ENCODE data around the gene FLAD1.
A peak's percentile ranks its signal among the peaks of the same experiment; 100 is the strongest.

FLAD1 gene

DNA sequence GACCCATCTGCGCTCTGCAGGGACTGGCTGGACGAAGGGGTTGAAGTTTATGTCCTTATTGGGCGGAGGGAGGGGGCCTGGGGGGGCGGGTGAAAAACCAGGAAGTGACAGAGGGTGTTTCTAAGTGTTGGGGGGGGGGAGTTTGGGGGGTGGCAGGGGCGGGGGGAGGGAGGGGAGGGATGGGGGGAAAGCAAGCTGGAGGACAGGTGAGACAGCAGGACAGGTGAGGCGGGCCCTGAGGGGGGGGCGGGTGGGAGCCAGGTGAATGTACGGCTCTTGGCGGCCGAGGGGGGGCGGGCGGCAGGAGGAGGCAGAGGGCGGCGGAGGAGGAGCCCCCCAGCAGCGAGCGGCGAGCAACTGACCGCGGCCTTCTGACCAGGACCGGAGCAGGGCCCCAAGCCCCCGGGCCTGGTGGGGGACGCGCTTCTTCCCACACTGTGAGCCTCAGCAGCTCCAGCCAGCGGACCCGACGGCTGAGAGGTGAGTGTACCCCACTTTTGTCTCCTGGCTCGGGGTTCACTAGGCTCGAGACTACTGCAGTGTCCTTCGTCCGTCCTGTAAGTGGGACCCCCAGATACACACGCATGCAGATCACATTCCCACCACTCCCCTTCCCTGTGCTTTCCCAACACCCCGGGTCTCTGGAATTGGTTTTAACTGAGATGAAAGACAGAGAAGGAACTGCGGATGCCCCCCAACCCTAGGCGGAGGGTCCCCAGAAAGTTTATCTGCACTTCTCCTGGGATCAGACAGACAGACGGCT lies 19.5 kb downstream of the FLAD1 start, which contains the start of gene ZBTB7B (continued):
- no peak for TF ChIP-seq ZNF560 (tag by site-specific recombination; IDR thresholded peaks at IDR 0.05; ENCODE audit: borderline replicate concordance)
- no peak for TF ChIP-seq ZFHX2 (tag by site-specific recombination; conservative IDR thresholded peaks at IDR 0.05)
- no peak for TF ChIP-seq ZNF785 (tag by site-specific recombination; IDR thresholded peaks at IDR 0.05)
- no peak for TF ChIP-seq ZNF621 (tag by site-specific recombination; IDR thresholded peaks at IDR 0.05)
- TF ChIP-seq ZNF514 (tag by site-specific recombination; IDR thresholded peaks at IDR 0.05), result no peak
- TF ChIP-seq ZBTB8A (tag by site-specific recombination; IDR thresholded peaks at IDR 0.05), result no peak
- no peak for TF ChIP-seq ZNF571 (tag by site-specific recombination; IDR thresholded peaks at IDR 0.05)
- TF ChIP-seq, protein P1, sequence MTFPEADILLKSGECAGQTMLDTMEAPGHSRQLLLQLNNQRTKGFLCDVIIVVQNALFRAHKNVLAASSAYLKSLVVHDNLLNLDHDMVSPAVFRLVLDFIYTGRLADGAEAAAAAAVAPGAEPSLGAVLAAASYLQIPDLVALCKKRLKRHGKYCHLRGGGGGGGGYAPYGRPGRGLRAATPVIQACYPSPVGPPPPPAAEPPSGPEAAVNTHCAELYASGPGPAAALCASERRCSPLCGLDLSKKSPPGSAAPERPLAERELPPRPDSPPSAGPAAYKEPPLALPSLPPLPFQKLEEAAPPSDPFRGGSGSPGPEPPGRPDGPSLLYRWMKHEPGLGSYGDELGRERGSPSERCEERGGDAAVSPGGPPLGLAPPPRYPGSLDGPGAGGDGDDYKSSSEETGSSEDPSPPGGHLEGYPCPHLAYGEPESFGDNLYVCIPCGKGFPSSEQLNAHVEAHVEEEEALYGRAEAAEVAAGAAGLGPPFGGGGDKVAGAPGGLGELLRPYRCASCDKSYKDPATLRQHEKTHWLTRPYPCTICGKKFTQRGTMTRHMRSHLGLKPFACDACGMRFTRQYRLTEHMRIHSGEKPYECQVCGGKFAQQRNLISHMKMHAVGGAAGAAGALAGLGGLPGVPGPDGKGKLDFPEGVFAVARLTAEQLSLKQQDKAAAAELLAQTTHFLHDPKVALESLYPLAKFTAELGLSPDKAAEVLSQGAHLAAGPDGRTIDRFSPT (tag by site-specific recombination; IDR thresholded peaks at IDR 0.05), result no peak
- TF ChIP-seq YY2 (tag by site-specific recombination; IDR thresholded peaks at IDR 0.05), result no peak
- TF ChIP-seq BCL11B (tag by site-specific recombination; IDR thresholded peaks at IDR 0.05; ENCODE audit: low read depth), result peak; percentile 64; the same call in 1 of the 2 replicates
- no peak for TF ChIP-seq ZFP37 (tag by site-specific recombination; IDR thresholded peaks at IDR 0.05)
- TF ChIP-seq ZBTB17 (tag by site-specific recombination; IDR thresholded peaks at IDR 0.05), result no peak
- TF ChIP-seq SCRT2 (tag by site-specific recombination; IDR thresholded peaks at IDR 0.05), result no peak
- TF ChIP-seq ZNF658 (tag by site-specific recombination; IDR thresholded peaks at IDR 0.05), result no peak
- no peak for TF ChIP-seq ZNF350 (tag by site-specific recombination; IDR thresholded peaks at IDR 0.05)
- no peak for TF ChIP-seq ZNF416 (tag by site-specific recombination; IDR thresholded peaks at IDR 0.05)
- TF ChIP-seq ZNF169 (tag by site-specific recombination; IDR thresholded peaks at IDR 0.05), result no peak
- TF ChIP-seq, protein P2, sequence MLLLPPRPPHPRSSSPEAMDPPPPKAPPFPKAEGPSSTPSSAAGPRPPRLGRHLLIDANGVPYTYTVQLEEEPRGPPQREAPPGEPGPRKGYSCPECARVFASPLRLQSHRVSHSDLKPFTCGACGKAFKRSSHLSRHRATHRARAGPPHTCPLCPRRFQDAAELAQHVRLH (tag by site-specific recombination; IDR thresholded peaks at IDR 0.05), result no peak
- no peak for TF ChIP-seq ZNF426 (tag by site-specific recombination; IDR thresholded peaks at IDR 0.05)
- TF ChIP-seq ZBTB7A (tag by site-specific recombination; IDR thresholded peaks at IDR 0.05; ENCODE audit: low read depth), result peak; percentile 43; the same call in 1 of the 2 replicates
- no peak for TF ChIP-seq ZNF670 (tag by site-specific recombination; IDR thresholded peaks at IDR 0.05; ENCODE audit: low read depth)
- no peak for TF ChIP-seq ZNF555 (tag by site-specific recombination; conservative IDR thresholded peaks at IDR 0.05)
- TF ChIP-seq, protein P3, sequence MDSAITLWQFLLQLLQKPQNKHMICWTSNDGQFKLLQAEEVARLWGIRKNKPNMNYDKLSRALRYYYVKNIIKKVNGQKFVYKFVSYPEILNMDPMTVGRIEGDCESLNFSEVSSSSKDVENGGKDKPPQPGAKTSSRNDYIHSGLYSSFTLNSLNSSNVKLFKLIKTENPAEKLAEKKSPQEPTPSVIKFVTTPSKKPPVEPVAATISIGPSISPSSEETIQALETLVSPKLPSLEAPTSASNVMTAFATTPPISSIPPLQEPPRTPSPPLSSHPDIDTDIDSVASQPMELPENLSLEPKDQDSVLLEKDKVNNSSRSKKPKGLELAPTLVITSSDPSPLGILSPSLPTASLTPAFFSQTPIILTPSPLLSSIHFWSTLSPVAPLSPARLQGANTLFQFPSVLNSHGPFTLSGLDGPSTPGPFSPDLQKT (IDR thresholded peaks at IDR 0.05; ENCODE audit: borderline replicate concordance, low read depth, low read length), result no peak
- TF ChIP-seq REPIN1 (tag by site-specific recombination; IDR thresholded peaks at IDR 0.05; ENCODE audit: low read depth), result no peak
- no peak for TF ChIP-seq ZNF223 (tag by site-specific recombination; IDR thresholded peaks at IDR 0.05)
- TF ChIP-seq ZNF747 (tag by site-specific recombination; IDR thresholded peaks at IDR 0.05), result no peak
- TF ChIP-seq, protein P4, sequence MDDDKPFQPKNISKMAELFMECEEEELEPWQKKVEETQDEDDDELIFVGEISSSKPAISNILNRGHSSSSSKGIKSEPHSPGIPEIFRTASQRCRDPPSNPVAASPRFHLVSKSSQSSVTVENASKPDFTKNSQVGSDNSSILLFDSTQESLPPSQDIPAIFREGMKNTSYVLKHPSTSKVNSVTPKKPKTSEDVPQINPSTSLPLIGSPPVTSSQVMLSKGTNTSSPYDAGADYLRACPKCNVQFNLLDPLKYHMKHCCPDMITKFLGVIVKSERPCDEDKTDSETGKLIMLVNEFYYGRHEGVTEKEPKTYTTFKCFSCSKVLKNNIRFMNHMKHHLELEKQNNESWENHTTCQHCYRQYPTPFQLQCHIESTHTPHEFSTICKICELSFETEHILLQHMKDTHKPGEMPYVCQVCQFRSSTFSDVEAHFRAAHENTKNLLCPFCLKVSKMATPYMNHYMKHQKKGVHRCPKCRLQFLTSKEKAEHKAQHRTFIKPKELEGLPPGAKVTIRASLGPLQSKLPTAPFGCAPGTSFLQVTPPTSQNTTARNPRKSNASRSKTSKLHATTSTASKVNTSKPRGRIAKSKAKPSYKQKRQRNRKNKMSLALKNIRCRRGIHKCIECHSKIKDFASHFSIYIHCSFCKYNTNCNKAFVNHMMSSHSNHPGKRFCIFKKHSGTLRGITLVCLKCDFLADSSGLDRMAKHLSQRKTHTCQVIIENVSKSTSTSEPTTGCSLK (tag by site-specific recombination; IDR thresholded peaks at IDR 0.05), result no peak
- no peak for TF ChIP-seq ZNF354C (tag by site-specific recombination; IDR thresholded peaks at IDR 0.05; ENCODE audit: borderline replicate concordance, low read depth)
- no peak for TF ChIP-seq ZNF140 (tag by site-specific recombination; IDR thresholded peaks at IDR 0.05)
- 0 out of 2 replicates have a peak, but pooled peaks have one; percentile 8 for TF ChIP-seq ZNF600 (tag by site-specific recombination; IDR thresholded peaks at IDR 0.05)
- TF ChIP-seq OSR2 (tag by site-specific recombination; IDR thresholded peaks at IDR 0.05), result no peak
- TF ChIP-seq, protein P5, sequence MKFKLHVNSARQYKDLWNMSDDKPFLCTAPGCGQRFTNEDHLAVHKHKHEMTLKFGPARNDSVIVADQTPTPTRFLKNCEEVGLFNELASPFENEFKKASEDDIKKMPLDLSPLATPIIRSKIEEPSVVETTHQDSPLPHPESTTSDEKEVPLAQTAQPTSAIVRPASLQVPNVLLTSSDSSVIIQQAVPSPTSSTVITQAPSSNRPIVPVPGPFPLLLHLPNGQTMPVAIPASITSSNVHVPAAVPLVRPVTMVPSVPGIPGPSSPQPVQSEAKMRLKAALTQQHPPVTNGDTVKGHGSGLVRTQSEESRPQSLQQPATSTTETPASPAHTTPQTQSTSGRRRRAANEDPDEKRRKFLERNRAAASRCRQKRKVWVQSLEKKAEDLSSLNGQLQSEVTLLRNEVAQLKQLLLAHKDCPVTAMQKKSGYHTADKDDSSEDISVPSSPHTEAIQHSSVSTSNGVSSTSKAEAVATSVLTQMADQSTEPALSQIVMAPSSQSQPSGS (tag by site-specific recombination; IDR thresholded peaks at IDR 0.05; ENCODE audit: low read depth), result no peak

Data from HEK293 (cell line).